HG03378 (cell line): ENCODE measurements around the gene PATJ.

Source experiments
- ATAC-seq: cut with Tn5 transposase; IDR thresholded peaks from one replicate; pipeline ENCODE4 v1.9.1; 2021; ENCODE audit warnings: mild to moderate bottlenecking, moderate library complexity; ENCODE audit not compliant: unreplicated experiment

PATJ gene

GRCh38 chr1:62082456-62083363 lies 340.4 kb downstream of the PATJ start:
- ATAC-seq = no peak

- ATAC-seq = no peak
Measured at GRCh38 chr1:62084310-62084890, 342.1 kb downstream of the PATJ start.

GRCh38 chr1:62088439-62088838 lies 346.2 kb downstream of the PATJ start:
- no peak for ATAC-seq

- no peak for ATAC-seq
Measured at GRCh38 chr1:62089570-62089969, 347.3 kb downstream of the PATJ start.

- no peak for ATAC-seq
Measured at GRCh38 chr1:62090016-62090415, 347.7 kb downstream of the PATJ start.

- no peak for ATAC-seq
Measured at GRCh38 chr1:62092110-62092509, 349.8 kb downstream of the PATJ start.

- ATAC-seq = no peak
Measured at GRCh38 chr1:62093261-62093660, 351.0 kb downstream of the PATJ start.

GRCh38 chr1:62097464-62097863 lies 355.2 kb downstream of the PATJ start:
- ATAC-seq = no peak

- ATAC-seq = no peak
Measured at GRCh38 chr1:62100442-62100841, 358.2 kb downstream of the PATJ start.

- no peak for ATAC-seq
Measured at GRCh38 chr1:62103846-62104245, 361.6 kb downstream of the PATJ start.

GRCh38 chr1:62107923-62108322 lies 365.6 kb downstream of the PATJ start:
- no peak for ATAC-seq

GRCh38 chr1:62109124-62109523 lies 366.8 kb downstream of the PATJ start:
- no peak for ATAC-seq

GRCh38 chr1:62110198-62110817 lies 368.0 kb downstream of the PATJ start:
- ATAC-seq = no peak

GRCh38 chr1:62111084-62111483 lies 368.8 kb downstream of the PATJ start:
- no peak for ATAC-seq

GRCh38 chr1:62113507-62113906 lies 371.2 kb downstream of the PATJ start:
- ATAC-seq = no peak

GRCh38 chr1:62117018-62117750 lies 374.9 kb downstream of the PATJ start:
- no peak for ATAC-seq

GRCh38 chr1:62126579-62127290 lies 384.5 kb downstream of the PATJ start:
- no peak for ATAC-seq

- ATAC-seq = no peak
Measured at GRCh38 chr1:62128745-62129144, 386.5 kb downstream of the PATJ start.

- no peak for ATAC-seq
Measured at GRCh38 chr1:62131093-62131725, 388.9 kb downstream of the PATJ start.

GRCh38 chr1:62138029-62138428 lies 395.7 kb downstream of the PATJ start:
- ATAC-seq = no peak
